COR-L47 (cell line): ENCODE results near the gene ASTL.

ENCODE experiments used
- DNase-seq: peaks from one replicate; lab custom pipeline; 2025; lab: John Stamatoyannopoulos, UW

ASTL gene

DNA sequence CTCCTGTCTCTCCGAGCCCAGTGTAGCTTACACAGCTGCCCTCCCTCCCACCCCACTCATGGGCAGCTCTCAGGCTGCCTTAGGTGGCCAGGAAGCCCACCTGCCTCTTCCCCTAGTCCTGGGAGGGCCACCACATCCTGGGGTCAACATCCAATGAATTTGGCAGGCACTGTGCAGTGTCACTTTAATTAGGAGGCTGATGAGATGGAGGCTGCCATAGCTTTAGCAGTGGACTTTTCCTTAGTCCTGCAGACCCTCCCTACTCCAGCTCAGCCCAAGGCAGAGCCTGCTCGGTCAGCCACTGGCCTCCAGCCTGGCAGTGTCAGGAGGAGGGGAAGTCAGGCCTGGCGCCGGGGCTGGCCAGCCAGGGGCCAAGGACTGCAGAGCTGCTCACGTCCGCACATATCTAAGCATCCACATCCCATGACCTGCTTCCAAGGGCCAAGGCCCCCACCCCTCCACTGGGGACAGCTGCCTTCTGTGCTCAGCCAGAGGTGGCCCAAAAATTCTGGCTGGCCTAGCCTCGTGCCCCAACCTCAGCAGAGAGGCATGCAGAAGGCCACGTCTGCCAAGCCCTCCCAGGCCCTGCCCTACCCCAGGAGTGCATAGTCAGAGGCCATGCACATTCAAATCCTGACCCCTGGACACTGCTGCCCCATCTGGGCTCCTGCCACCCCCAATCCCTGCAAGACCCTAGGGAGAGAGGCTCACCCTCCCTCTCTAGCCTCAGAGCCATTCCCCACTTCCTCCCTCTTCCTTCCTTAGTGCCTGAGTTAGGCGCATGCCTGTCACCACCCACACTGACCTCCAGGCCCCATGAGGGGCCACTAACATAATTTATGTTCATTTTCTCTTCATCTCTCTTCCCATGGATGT, 55.0 kb downstream of the ASTL start:
- no peak for DNase-seq

DNA sequence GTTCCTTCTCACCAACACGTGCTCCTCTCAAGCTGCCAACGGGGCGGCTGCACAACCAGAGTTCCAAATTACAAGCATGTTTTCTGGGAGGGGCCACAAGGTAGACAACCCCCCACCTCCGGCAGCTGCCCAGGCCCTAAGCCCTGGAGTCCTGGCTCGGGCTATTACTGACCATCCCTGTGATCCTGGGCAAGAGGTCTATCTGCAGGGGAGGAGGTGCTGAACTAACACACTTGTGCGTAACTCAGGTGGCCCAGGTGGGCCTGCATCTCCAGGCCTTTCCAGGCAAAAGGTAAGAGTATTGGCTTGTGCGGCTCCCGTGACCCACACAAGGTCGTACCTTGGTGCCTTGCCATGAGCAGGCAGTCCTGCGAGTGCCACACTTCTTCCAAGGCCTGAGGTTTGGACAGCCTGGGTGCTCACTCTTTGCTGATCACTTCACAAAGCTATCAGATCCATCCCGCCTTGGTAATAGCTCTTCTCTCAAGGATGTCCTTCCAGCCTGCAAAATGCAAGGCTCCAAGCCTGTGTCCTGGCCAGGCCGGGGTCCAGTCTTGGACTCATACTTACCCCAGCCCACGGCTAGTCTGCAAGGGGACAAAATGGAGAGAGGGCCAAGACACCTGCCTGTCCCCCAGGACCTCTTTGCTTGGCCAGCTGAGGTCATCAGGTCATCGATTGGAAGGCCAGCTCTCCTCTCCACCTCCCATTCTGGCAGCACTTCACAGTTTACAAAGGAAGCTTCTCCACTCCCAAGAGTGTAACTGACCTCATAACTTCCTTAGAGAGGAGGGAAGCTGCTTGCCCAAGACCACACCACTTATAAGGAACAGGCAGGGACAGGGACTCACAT, 55.9 kb downstream of the ASTL start:
- DNase-seq: no peak

DNA sequence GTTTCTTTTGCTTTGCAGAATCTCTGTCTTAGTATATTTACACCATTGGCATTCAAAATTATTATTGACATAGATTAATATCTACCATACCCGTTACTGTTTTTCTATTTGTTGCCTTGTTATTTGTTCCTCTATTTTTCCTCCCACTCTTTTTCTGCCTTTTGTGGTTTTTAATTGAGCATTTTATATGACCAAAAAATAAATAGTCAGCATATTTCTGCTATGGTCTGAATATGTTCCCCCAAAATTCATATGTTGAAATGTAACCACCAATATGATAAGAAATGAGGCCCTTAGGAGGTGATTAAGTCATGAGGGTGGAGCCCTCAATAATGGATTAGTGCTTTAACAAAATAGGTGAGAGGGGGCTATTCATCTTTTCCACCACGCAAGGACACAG, 57.3 kb downstream of the ASTL start:
- DNase-seq: no peak

DNA sequence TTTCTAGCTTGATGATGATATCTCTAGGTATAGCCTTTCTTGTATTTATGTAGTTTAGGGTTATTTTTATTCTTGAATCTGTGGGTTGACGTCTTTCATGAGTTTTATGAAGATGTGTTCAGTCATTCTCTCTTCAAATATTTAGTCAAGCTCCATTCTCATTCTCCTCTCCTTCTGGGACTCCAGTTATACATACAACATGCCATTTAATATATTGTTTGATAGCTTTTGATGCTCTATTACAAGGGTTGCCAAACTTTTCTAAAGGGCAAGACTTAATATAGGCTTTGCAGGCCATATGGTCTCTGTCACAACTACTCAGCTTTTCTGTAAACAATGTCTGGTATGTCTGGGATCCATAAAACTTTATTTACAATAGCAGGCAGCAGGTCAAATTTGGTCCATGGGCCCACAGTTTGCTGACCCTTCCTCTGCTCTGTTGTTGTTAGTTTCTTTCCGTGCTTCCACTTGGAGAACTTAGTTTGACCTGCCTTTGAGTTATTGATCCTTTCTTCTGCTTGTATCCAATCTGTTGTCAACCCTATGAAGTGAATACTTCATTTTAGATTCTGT, 63.0 kb downstream of the ASTL start:
- no peak for DNase-seq

DNA sequence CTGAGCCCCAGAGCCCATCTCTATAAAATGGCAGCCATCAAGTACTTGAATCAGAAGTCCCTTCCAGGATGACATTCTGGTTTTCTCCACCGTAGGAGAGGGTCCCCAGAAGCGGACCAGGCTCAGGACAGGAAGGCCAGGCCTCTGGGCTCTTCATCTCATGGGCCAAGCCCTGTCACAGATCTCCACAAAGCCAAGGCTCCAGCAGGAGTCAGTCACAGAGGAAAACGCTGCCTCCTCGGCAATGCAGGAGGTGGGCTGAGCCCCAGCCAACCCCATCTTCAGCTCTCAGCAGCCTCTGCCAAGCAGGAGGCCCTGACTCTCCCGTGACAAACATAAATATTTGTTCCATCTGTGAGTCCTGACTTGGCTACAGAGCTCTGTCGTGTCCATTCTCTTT, 64.1 kb downstream of the ASTL start:
- DNase-seq: no peak

DNA sequence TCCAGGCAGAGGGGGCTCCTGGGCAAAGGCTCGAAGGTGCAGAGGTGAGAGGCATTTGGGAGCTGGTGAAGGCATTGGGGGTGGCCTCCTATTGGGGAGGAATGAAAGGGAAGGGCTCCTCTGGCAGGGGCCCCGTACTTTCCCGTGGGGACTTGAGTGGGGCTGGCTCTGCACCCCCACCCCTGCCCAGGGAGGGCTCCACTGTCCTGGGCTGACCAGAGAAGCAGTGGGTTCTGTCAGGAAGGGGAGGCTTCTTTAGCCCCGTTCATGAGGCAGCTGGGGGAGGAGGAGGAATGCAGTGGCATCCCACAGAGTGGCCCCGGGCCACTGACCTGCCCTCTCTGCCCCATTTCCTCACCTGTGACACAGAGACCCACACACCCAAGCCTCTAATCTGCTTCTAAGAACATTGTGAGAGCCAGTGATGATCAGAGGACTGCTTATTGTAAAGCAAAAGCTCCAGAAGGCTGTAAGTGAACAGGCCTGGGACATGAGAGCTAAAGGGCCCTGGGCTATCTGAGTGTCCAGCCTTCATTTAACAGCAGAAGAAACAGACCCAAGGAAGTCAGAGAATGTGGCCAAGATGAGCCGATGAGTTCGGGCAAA, 65.0 kb downstream of the ASTL start:
- no peak for DNase-seq
